Hepatocyte (in vitro differentiated cells): ENCODE results near the gene SPRYD3. TPM values are rescaled to one million over a fixed set of nuclear protein-coding genes. Genes with fewer than 3 reads are reported as not detected.

Experiments used
- DNase-seq: peaks from one replicate; pipeline ENCODE4 v3.0.0-alpha.2; 2016; ENCODE audit warnings: low spot score
- H2AFZ ChIP-seq: fragments of 200-600 bp; sonication (generic); 2 replicates; pipeline ENCODE4 v1.6.0; 2016; ENCODE audit warnings: antibody characterized with exemption, mild to moderate bottlenecking
- H3K27ac ChIP-seq: fragments of 200-600 bp; sonication (generic); 2 replicates; pipeline ENCODE4 v1.5.1; 2016; ENCODE audit warnings: mild to moderate bottlenecking
- H3K27me3 ChIP-seq: fragments of 200-600 bp; sonication (generic); 2 replicates; pipeline ENCODE4 v1.6.1; 2016
- H3K36me3 ChIP-seq: fragments of 200-600 bp; sonication (generic); replicated peaks from 2 replicates; pipeline ENCODE4 v1.5.1; 2016; ENCODE audit warnings: low read depth; ENCODE audit not compliant: insufficient read depth
- H3K4me1 ChIP-seq: fragments of 200-600 bp; sonication (generic); 2 replicates; pipeline ENCODE4 v1.5.1; 2016; ENCODE audit warnings: mild to moderate bottlenecking, moderate library complexity; ENCODE audit not compliant: insufficient read depth
- H3K4me2 ChIP-seq: fragments of 200-600 bp; sonication (generic); 2 replicates; pipeline ENCODE4 v1.6.0; 2016
- H3K4me3 ChIP-seq: fragments of 200-600 bp; sonication (generic); 2 replicates; pipeline ENCODE4 v1.5.1; 2016; ENCODE audit warnings: mild to moderate bottlenecking
- H3K79me2 ChIP-seq: fragments of 200-600 bp; sonication (generic); 2 replicates; pipeline ENCODE4 v1.6.0; 2017; ENCODE audit warnings: mild to moderate bottlenecking
- H3K9me2 ChIP-seq: fragments of 200-600 bp; sonication (generic); replicated peaks from 2 replicates; pipeline ENCODE4 v1.6.0; 2017; ENCODE audit warnings: mild to moderate bottlenecking; ENCODE audit not compliant: insufficient read depth
- H3K9me3 ChIP-seq: fragments of 200-600 bp; sonication (generic); 2 replicates; pipeline ENCODE4 v1.5.1; 2016; ENCODE audit warnings: low read depth, mild to moderate bottlenecking
- H4K20me1 ChIP-seq: fragments of 200-600 bp; sonication (generic); 2 replicates; pipeline ENCODE4 v1.6.0; 2016; ENCODE audit warnings: mild to moderate bottlenecking; ENCODE audit not compliant: insufficient read depth, poor library complexity, severe bottlenecking
- CTCF ChIP-seq: fragments of 200-600 bp; sonication (generic); IDR thresholded peaks from 2 replicates; pipeline ENCODE4 v1.5.1; 2016; ENCODE audit warnings: antibody characterized with exemption, mild to moderate bottlenecking; ENCODE audit not compliant: poor library complexity
- EZH2 ChIP-seq: fragments of 200-600 bp; sonication (generic); IDR thresholded peaks from 2 replicates; pipeline ENCODE4 v1.6.1; 2016; ENCODE audit warnings: antibody characterized with exemption, mild to moderate bottlenecking, borderline replicate concordance
- EZH2phosphoT487 ChIP-seq: fragments of 200-600 bp; sonication (generic); IDR thresholded peaks from one replicate; pipeline ENCODE4 v1.6.1; 2018; ENCODE audit warnings: antibody characterized with exemption, mild to moderate bottlenecking, low read depth, moderate library complexity; ENCODE audit not compliant: unreplicated experiment, severe bottlenecking
- WGBS: methylation state at CpG from one replicate; pipeline ENCODE4 v1.1.6; 2016; ENCODE audit warnings: low lambda C conversion rate; ENCODE audit errors: missing lambda C conversion rate; 5-methylcytosine and 5-hydroxymethylcytosine counted together
- polyA plus RNA-seq: library from polyadenylated mRNA; unstranded; fragments of >200 nt; fragmentation: Nextera tagmentation; extraction: Ambion mirVana; gene quantifications from 2 replicates; pipeline ENCODE4 v1.2.1, GENCODE V29; 2016
- total RNA-seq: library from RNA; depleted of rRNA; stranded (reverse); fragments of >200 nt; gene quantifications from 2 replicates; pipeline ENCODE4 v1.2.3, GENCODE V29; 2014

Gene SPRYD3
- total and polyA plus RNA-seq, 2 experiments from 2014 or later: 20.9 to 24.6 TPM

- TF ChIP-seq EZH2 (no peak), CTCF (no peak), EZH2phosphoT487 (no peak)
- Histone ChIP-seq H3K27me3 (no peaks in the 10 kb centered on the region), H3K9me3 (no peaks in the 10 kb centered on the region), H3K36me3 (no peaks in the 10 kb centered on the region), H3K9me2 (no peaks in the 10 kb centered on the region), H3K4me3 (no peak overlapping the region), H3K79me2 (no peaks in the 10 kb centered on the region), H3K4me2 (no peak overlapping the region), H3K4me1 (no peaks in the 10 kb centered on the region), H2AFZ (no peak overlapping the region), H3K27ac (no peak overlapping the region), H4K20me1 (no peaks in the 10 kb centered on the region)
- no peak for DNase-seq
- 92% methylated on average over 3 of the region's 3 CpGs for WGBS
Observed at GRCh38 chr12:53086361-53086760, 7.2 kb upstream of the SPRYD3 start.

- Histone ChIP-seq H3K27ac (no peak overlapping the region), H3K4me3 (no peak overlapping the region), H3K36me3 (no peaks in the 10 kb centered on the region), H3K9me2 (no peaks in the 10 kb centered on the region), H4K20me1 (no peaks in the 10 kb centered on the region), H3K4me1 (peaks cover 19% of the 10 kb centered on the region), H3K27me3 (no peaks in the 10 kb centered on the region), H3K4me2 (no peak overlapping the region), H2AFZ (no peak overlapping the region), H3K79me2 (peaks cover 8% of the 10 kb centered on the region), H3K9me3 (no peaks in the 10 kb centered on the region)
- DNase-seq: no peak
- TF ChIP-seq CTCF: no peak
- no peak for TF ChIP-seq EZH2phosphoT487
- no peak for TF ChIP-seq EZH2
- WGBS: 84% methylated on average over 2 of the region's 2 CpGs
Observed at GRCh38 chr12:53082637-53083175, 3.5 kb upstream of the SPRYD3 start.

- Histone ChIP-seq H4K20me1 (no peaks in the 10 kb centered on the region), H3K9me2 (no peaks in the 10 kb centered on the region), H3K36me3 (no peaks in the 10 kb centered on the region), H3K79me2 (peaks cover 12% of the 10 kb centered on the region), H3K4me3 (peak overlapping the region; percentile 15), H3K27ac (peak overlapping the region; percentile 93), H3K4me1 (peaks cover 19% of the 10 kb centered on the region), H3K4me2 (peak overlapping the region; percentile 85), H2AFZ (peak overlapping the region; percentile 38), H3K9me3 (no peaks in the 10 kb centered on the region), H3K27me3 (no peaks in the 10 kb centered on the region)
- no peak for DNase-seq
- TF ChIP-seq CTCF: no peak
- no peak for TF ChIP-seq EZH2phosphoT487
- TF ChIP-seq EZH2: no peak
- WGBS: 22% methylated on average over 24 of the region's 25 CpGs
Observed at GRCh38 chr12:53078425-53079225, 565 bp downstream of the SPRYD3 start.
